Neural cell (in vitro differentiated cells): ENCODE measurements around the gene TUT1.
"Not testable (repeated sequence)": the region's sequence is repeated elsewhere in the genome, so short reads cannot be mapped to it uniquely, and the experiment has no call there.

Source experiments
- EP300 ChIP-seq: fragments of 450-650 bp; conservative IDR thresholded peaks from 2 replicates; pipeline ENCODE4 v1.6.1; 2014; ENCODE audit warnings: antibody characterized with exemption, mild to moderate bottlenecking, moderate library complexity; ENCODE audit not compliant: poor library complexity, severe bottlenecking
- EZH2 ChIP-seq: fragments of 200-600, 300-800 bp; shearing (Covaris generic), sonication (generic); IDR thresholded peaks from 2 replicates; pipeline ENCODE4 v1.6.1; 2014; ENCODE audit warnings: antibody characterized with exemption, low read length, borderline replicate concordance, mild to moderate bottlenecking; ENCODE audit not compliant: insufficient read depth, poor library complexity, severe bottlenecking
- POLR2AphosphoS5 ChIP-seq: IDR thresholded peaks from 2 replicates; pipeline ENCODE4 v1.6.1; 2012
- RAD21 ChIP-seq: fragments of 450-650 bp; conservative IDR thresholded peaks from 2 replicates; pipeline ENCODE4 v1.6.1; 2014; ENCODE audit warnings: antibody characterized with exemption, mild to moderate bottlenecking, moderate library complexity
- TF ChIP-seq, protein P1 (sequence below): fragments of 450-650 bp; IDR thresholded peaks from 2 replicates; pipeline ENCODE4 v1.5.1; 2014; ENCODE audit warnings: antibody characterized with exemption, mild to moderate bottlenecking, moderate library complexity; ENCODE audit not compliant: poor library complexity, severe bottlenecking
- TF ChIP-seq, protein P2 (sequence below): IDR thresholded peaks from 2 replicates; pipeline ENCODE4 v1.6.1; 2012; ENCODE audit warnings: borderline replicate concordance

DNA sequence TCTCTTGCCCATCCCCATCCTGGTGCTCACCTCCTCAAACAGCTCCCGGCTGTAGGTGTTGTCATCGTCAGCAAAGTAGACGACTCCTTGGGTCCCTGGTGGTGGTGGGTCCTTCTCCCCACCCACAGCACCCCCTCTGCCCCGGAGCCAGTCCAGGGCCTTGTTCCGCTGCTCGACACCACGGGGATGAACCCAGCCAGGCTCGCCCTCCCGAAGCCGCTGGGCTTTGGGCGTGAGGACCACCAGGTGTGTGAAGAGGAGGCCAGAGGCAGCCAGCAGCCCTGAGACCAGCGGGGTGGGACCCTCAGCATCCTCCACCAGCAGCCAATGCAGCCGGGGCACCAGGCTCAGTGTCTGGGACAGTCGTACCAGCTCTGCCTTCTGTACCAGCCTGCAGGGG is 25.6 kb upstream of the TUT1 start:
- TF ChIP-seq, protein P1, sequence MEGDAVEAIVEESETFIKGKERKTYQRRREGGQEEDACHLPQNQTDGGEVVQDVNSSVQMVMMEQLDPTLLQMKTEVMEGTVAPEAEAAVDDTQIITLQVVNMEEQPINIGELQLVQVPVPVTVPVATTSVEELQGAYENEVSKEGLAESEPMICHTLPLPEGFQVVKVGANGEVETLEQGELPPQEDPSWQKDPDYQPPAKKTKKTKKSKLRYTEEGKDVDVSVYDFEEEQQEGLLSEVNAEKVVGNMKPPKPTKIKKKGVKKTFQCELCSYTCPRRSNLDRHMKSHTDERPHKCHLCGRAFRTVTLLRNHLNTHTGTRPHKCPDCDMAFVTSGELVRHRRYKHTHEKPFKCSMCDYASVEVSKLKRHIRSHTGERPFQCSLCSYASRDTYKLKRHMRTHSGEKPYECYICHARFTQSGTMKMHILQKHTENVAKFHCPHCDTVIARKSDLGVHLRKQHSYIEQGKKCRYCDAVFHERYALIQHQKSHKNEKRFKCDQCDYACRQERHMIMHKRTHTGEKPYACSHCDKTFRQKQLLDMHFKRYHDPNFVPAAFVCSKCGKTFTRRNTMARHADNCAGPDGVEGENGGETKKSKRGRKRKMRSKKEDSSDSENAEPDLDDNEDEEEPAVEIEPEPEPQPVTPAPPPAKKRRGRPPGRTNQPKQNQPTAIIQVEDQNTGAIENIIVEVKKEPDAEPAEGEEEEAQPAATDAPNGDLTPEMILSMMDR, result not testable (repeated sequence)
- TF ChIP-seq RAD21, EP300, POLR2AphosphoS5, EZH2: not testable (repeated sequence)
- TF ChIP-seq, protein P2, sequence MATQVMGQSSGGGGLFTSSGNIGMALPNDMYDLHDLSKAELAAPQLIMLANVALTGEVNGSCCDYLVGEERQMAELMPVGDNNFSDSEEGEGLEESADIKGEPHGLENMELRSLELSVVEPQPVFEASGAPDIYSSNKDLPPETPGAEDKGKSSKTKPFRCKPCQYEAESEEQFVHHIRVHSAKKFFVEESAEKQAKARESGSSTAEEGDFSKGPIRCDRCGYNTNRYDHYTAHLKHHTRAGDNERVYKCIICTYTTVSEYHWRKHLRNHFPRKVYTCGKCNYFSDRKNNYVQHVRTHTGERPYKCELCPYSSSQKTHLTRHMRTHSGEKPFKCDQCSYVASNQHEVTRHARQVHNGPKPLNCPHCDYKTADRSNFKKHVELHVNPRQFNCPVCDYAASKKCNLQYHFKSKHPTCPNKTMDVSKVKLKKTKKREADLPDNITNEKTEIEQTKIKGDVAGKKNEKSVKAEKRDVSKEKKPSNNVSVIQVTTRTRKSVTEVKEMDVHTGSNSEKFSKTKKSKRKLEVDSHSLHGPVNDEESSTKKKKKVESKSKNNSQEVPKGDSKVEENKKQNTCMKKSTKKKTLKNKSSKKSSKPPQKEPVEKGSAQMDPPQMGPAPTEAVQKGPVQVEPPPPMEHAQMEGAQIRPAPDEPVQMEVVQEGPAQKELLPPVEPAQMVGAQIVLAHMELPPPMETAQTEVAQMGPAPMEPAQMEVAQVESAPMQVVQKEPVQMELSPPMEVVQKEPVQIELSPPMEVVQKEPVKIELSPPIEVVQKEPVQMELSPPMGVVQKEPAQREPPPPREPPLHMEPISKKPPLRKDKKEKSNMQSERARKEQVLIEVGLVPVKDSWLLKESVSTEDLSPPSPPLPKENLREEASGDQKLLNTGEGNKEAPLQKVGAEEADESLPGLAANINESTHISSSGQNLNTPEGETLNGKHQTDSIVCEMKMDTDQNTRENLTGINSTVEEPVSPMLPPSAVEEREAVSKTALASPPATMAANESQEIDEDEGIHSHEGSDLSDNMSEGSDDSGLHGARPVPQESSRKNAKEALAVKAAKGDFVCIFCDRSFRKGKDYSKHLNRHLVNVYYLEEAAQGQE, result not testable (repeated sequence)
